ENCODE measurements around the gene ABCC5.
"Not testable (repeated sequence)": the region's sequence is repeated elsewhere in the genome, so short reads cannot be mapped to it uniquely, and the experiment has no call there.

The ABCC5 gene

DNA sequence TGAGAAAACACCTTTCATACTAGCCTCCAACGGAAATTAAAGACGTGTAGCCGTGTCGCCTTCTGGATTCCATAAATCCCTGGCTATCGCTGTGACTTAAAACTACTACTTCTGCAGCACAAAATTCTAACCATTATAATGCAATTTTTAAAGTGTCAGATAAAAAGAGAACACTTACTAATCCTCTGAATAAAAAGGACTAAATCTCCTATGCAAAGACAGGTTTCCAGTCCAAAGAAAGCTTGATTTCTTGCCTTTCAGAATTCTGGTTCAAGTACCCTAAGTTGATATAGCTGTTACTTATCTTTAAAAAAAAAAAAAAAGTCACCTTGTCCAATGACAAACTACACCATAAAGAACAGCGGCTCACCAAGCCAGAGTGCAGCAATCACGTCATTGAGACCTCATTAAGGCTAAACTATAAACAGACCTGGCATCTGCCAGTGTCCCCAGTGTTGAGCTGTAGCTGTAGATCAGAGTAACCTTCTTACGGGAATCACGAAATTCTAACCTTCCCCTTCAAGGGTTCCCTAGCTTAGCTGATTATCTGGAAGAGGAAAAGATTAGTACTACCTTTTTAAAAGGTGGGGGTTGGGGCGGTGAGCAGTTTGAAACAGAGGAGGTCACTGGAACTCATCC, 2.2 kb downstream of the ABCC5 start:
- DNase-seq = no peak

DNA sequence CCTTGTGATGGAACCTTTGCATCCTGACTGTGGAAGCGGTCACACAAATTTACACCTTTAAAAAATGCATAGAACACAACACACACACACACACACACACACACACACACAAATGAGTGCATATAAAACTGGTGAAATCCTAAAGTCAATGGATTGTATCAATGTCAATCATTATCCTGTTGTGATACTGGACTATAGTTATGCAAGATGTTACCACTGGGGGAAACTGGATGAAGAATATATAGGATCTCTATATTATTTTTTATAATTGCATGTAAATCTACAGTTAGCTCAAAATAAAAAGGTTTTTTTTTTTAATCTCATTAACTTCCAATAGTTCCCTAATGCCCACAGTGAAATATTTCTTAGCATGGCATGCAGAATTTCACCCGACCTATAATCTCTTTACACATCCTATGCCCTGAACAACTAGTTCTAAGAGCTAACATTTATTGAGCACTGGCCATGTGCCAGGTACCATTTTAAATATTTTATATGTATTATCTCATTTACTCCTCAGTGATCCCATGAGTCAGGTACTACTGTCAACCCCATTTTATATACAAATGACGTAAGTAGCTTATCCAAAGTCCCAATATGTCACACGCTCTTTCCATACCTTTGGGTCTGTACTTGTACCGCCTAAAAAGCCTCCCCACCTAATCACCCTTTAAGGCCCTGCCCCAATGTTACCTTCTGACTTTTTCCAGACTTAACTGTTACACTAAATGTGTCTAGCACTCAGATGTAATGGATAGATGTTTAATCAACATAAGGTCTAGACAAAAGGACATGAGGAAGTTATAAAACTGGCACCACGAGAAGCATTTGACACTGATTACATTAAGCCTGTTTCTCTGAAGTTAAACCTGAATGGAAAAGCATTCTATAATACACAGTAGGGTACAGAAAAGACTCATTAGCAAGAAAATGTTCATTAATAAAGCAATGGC, 5.5 kb downstream of the ABCC5 start:
- DNase-seq = no peak

DNA sequence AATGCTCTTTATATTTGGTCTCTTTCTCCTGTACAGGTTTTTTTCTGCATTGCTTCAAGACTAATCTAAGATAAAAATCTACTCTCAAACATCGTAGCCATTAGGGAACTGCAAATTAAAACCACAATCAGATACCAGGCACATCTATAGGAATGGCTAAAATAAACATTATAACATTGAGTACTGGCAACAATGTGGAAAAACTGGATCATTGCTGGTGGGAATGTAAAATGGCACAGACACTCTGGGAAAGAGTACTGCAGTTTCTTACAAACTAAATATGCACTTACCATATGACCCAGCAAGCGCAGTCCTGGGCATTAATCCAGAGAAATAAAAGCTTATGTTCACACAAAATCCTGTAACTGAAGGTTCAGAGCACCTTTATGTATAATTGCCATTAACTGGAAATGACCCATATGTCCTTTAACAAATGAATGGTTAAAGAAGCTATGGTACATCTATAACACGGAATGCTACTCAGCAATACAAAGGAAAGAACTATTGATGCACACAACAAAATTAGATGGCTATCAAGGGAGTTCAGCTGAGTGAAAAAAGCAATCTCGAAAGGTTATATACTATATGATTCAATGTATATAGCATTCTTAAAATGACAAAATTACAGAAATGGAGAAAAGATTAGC, 6.3 kb downstream of the ABCC5 start:
- DNase-seq = no peak

DNA sequence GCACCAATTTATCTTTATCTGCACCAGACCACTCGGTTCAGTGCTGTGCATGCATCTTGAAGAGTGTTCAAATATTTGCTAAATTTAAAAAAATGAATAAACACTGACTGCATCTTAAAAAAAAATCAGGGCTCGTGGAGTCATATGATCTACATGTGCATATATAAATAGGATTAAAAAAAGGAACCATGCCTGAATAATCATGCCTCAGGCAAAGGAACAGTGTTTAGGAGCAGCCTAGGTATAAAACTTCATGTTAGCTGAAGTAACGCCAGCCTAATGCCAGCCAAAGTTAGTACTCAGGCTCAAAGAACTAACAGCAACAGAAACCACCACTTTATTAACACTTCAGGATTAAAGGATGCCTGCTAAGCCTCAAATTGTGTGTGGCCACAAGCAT, 9.5 kb downstream of the ABCC5 start:
- no peak for DNase-seq

DNA sequence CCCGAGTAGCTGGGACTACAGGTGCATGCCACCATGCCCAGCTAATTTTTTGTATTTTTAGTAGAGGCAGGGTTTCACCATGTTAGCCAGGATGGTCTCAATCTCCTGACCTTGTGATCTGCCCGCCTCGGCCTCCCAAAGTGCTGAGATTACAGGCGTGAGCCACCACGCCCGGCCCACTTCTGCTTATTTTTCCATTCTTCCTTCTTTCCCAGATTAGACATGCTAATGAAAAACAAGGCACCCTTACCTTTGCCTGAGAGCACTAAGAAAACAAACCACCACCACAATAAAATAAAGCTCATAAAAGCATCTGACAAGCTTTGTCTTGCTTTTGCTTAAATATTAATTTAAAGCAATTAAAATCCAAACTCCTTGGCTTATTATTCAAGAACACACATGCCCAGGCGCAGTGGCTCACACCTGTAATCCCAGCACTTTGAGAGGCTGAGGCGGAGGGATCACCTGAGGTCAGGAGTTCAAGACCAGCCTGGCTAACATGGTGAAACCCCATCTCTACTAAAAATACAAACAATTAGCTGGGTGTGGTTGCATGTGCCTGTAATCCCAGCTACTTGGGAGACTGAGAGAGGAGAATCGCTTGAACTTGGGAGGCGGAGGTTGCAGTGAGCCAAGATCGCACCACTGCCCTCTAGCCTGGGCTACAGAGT, 10.4 kb downstream of the ABCC5 start:
- DNase-seq = not testable (repeated sequence)

DNA sequence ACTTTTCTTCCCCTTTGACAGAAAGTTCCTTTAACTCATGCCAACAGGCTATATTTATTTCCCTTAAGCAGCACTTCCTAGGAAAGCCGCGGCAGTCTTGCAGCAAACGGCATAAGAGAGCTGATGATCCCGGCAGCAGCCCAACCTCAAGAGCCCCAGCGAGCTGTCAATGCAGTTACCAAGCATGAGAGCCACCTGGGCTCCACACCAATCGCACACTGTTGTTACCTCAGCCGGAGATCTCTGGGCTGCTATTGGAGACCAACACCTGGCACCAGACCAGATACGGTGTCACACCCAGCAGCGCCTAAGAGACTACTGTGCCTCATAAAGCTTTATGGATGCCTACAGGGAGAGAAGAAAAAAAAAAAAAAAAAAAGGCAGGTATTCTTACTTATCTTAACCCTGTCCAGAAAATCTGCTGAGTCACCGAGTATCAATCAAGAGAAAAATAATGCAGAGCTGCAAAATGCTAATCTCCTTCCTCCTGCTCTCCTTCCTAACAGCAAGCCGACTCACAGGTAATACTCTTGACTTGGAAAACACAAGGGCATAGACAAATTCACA, 11.7 kb downstream of the ABCC5 start:
- peak; percentile 95 for DNase-seq

DNA sequence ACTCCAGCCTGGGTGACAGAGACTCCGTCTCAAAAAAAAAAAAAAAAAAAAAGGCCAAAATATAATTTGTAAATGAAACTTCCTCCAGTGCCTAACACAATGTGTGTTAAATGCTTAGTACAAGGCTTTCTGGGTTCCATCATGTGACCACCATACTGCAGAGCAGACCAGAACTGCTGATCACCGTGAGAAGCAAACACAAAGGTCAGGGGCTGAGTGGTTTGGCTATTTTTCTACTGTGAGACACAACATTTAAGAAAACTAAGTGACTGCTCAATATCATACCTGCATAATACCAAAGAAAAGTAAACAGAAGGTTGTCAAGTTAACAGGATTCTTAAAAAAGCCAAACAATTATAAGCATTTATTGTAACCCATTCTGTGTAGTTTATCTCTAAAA, 13.2 kb downstream of the ABCC5 start:
- DNase-seq = no peak

DNA sequence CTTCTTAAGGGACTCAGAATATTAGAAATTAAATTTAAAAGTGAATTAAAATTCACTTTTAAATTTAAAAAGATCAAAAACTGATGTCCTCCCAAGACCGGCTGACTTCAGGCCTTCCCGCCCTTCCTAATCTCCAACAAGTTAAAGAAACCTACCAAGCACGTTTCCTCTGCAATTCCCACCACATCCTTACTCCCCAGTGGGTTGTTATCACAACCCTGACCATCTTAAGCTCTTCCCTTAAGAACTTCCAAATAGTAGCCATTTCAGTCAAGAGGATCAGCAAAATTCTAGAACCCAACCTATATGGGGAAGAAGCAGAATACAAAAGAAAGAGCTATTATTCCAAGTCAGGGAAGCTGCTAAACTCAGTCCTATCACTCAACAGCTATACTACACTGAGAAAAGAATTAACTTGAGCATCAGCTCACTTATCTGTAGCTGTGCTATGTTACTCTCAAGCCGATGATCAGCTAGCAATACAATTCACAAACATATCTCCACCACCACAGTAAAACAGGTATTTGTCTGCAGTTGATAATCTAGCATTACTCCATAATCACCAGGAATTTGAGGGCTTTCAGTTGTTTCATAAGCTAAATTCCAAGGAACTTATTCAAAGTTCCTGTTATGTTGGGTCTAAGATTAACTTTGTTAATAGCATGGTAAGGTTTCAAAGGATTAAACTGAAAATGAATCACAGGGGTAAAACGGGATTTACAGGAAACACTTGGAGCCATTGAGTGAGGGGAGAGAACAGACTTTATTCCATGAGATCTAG, 14.3 kb downstream of the ABCC5 start:
- no peak for DNase-seq

DNA sequence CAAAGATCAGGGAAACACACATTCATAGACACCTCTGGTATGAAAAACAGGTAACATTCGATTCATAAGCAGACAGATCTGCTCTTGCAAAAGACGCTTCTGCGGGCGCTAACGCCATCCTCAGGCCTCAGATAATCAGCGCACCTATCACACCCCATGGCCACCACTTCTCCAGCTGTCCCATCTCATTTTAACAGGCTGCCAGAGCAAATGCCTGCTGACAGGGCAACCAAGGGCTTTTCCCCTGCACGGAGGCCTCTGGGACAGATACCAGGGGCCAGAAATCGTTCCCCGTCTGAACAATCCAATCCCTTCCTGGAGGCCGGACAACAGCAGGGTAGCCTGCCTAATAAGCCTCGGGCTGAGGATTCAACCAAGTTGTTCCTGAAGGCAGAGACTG, 15.2 kb downstream of the ABCC5 start:
- DNase-seq = no peak

DNA sequence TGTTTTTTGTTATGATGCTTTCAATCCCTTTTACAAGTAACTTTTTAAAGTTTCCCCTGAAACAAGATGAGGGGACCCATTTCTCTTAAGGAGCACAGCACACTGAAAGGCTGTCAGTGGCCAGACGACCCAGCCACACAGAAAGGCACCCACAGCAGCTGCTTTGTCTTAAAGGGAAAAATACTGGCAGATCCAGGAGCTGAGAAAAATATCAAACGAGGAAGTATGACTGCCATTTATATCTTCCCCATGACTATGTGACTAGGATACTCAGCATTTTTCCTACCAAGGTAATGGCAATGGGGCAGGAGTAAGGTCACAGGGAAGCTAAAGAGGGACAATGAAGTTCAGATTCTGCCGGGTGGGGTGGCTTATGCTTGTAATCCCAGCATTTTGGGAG, 15.9 kb downstream of the ABCC5 start:
- DNase-seq = no peak

DNA sequence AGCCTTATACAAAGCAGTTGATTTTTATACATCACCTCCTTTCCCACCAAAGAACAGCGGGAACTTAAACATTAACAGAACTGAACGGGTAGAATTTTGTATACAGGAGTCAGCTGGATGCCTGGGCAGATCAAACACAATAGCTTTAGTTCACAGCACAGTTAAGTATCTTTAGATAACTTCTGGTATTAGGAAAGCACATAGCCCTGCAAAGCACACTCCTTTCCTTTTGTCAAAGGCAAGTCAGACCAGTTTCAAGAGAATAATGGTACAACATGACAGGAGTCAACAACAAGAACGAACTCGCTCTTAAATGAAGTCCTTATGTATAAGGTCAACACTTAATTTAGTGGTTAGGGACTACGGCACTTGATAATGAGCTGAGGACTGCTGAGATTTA, 26.3 kb downstream of the ABCC5 start:
- DNase-seq = no peak

DNA sequence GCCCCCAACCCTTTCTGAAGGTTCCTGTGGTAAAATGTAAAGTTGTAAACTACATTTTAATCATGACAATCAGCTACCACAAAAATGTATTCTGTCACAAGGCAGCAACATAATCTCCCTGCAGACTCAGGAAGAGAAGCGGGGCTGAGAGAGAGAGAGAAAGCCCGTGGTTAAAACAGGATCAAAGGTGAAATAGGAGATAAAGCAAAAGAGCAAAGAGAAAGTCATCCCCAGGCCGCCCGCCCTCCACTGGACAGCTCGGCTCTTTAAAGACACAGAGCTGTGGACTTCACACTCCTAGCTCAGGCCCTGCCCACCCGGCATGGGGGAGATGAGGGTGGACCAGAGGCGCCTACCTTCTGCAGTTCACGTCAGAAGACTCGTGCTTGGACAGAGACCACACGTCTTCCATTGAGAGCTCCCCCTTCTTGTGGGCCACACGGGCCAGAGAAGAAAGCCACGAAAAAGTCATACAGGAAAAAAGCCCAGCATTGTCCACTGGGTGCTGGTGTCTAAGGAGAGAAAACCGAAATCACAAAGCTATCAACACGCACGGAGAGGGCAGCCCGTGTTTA, 29.4 kb downstream of the ABCC5 start:
- DNase-seq = no peak

DNA sequence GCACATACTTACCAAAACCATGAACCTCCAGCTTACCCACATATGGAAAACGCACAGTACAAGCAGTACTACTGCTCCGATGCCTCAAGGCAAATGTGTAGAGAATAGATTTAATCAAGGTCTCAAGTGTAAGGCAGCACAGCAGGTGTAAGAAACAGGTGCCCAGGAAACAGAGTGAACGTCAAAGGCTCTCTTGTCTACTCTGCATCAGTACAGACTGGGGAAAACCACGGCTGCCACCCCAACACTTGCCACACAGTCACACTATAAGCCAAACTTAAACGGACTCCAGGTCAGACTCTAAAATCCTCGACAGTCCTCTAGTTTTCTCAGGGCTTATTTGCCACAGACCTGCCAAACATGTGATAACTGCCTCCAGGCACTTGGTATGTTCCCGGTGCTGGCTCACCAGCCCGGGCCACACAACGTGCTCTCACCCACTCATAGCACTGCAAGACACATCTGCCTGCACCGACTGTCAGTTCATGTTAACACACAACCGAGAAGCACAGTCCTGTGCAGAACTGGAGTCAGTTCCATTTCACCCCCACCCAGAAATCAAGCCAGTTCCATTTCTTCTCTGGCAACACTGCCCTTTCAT, 30.6 kb downstream of the ABCC5 start:
- no peak for DNase-seq

DNA sequence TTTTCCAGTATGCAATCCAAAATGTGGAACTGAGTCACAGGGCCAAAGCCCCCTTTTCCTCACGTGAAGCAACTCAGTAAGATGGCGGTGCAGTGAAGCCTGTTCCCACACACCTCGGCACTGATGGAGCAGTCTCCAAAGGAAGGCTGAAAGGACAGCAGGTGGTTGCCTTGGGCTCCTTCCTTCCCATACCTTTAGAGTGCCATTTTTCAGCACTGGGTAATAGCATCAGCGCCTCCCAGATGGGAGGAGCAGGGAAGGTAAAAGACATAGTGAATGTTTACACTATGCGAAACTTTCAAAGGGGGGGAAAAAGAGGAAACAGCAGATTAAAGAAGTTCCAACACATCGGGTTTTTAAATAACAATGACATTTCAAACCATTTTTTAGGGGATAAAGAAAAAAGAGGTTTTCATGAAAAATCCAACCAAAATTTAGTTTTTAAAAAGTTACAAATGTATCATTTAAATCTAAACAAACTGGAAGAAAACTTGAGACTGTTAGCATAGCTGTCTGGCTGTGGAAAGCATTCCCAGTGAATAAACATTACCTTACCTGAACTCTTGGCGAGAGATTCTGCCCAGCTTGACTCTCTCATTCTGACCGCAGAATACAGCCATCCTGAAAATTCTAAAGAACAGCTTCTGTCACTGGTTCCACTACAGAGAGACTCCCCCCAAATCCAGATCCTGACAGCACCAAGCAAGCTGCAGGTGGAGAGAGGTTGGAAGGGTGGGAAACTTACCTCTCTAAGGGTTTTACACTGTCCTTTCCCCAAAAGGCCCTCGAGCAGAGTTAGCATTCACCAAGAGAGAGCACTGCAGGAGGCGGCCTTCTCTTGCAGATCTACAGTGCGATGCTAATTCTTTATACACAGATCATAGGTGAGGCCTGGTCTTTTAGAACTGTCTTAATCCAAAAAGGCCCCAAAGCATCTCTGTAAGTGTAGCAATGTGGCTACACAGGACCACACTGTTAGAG, 32.6 kb downstream of the ABCC5 start:
- no peak for DNase-seq

DNA sequence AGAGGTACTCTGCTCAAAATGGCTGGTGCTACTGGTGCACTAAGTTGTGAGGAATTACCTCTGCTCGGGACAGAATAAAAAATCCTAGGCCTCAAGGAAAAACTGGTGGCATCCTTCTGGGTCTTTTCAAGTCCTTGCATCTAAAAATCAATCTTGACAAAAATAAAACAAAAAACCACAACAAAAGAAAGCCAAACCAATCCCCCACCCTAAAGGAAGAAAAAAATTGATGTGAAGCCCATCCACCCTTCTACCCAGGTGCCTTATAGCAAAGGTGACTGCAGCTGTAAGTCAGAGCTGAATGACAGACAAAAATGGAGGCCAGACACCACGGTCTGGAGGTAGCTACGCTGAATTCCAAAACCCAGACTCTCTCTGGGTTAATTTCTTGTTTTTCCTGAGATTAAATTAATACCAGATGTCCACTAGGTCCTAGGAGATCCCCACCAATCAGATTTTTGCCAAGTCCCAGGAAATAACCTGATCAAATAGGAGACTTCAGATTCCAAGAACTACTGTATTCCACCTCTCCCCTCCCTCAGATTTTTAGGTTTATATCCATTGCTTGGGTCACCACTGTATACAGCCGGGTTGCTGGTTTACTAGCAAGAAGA, 33.5 kb downstream of the ABCC5 start:
- DNase-seq = no peak

DNA sequence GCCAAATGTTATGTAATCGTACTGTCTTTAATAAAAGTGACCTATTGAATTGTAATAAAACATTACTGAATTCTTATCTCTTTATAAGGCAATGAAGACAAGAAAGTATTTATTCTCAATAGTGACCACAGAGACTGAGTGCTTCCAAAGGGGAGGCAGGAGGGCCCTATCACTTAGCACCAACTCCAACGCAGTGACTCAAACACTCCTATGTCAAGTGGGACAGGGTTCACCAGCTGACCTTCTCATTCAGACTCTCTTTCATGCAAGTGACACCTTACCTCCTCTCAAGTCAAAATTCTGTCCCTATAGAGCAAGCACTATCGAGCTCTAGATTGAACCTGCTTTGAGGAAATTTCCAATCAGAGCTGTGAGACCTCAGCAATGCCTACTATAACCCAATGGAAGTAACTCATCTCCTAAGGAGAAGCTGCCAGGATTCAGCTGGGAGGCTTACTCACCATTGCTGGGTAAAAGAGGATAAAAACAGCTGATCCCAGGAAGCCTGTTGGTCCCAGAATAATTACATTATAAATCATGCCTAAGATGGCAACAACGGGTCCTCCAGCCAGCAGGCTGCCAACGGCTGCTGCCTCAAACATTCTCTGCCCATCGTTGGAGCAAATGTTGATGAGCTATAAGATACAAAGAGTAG, 35.6 kb downstream of the ABCC5 start:
- DNase-seq = no peak

DNA sequence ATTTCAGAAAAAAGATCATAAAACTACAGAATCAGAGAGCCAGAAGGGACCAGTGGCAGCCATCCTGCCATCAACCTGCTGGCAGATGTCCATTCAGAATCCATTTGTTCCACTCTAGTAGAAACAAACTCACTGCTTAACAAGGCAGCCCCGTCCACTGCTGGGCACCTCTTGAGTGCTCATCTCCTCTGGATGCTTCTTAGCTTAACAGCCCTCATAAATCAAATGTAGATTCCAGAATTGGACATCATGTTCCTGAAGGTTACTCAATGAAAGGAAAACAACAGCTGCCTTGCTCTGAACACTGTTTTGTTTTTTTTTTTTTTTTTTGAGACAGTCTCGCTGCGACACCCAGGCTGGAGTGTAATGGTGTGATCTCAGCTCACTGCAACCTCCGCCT, 37.3 kb downstream of the ABCC5 start:
- no peak for DNase-seq

DNA sequence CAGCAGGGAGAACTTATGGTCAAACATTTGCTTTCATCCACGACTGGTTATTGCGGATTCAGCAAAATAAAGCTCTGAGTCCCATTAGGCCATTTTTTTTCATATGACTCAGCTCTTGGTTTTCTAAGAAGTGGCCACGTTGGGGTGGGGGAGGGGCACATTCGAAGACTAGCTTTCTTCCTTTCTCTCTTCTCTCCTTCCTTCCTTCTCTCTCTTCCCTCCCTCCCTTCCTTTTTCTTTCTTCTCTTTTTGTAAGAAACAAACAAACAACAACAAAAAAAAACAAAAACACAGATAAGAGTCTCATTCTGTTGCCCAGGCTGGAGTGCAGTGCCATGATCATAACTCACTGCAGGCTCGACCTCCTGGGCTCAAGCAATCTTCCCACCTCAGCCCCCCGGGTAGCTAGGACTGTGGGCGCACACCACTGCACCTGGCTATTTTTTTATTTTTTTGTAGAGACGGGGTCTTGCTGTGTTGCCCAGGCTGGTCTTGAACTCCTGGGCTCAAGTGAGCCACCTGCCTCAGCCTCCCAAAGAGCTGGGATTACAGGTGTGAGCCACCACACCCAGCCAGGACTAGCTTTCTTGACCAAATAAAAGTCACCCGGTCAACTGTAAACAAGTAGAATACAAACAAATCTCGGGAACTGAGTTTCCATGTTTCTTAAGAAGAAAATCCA, 41.6 kb downstream of the ABCC5 start:
- DNase-seq = no peak
